HUES64 (cell line): Measurements from ENCODE around the gene ADGRB2.
A peak's percentile ranks its signal among the peaks of the same experiment; 100 is the strongest.

Experiments
- H3K27ac ChIP-seq: 2 replicates; pipeline ENCODE4 v1.7.0; 2013; ENCODE audit warnings: low read depth, low read length, inconsistent platforms
- H3K27me3 ChIP-seq: 2 replicates; pipeline ENCODE4 v1.6.1; 2013; ENCODE audit warnings: mild to moderate bottlenecking, low read length; ENCODE audit not compliant: insufficient read depth
- H3K36me3 ChIP-seq: 2 replicates; pipeline ENCODE4 v1.6.1; 2013; ENCODE audit warnings: mild to moderate bottlenecking, low read length; ENCODE audit not compliant: insufficient read depth
- H3K4me1 ChIP-seq: 2 replicates; pipeline ENCODE4 v1.6.1; 2013; ENCODE audit warnings: mild to moderate bottlenecking, low read length, moderate library complexity; ENCODE audit not compliant: insufficient read depth
- H3K4me3 ChIP-seq: 2 replicates; pipeline ENCODE4 v1.5.1; 2013; ENCODE audit warnings: mild to moderate bottlenecking, low read length, moderate library complexity
- H3K9ac ChIP-seq: 2 replicates; pipeline ENCODE4 v1.6.1; 2013; ENCODE audit warnings: mild to moderate bottlenecking, low read depth, low read length
- H3K9me3 ChIP-seq: 2 replicates; pipeline ENCODE4 v1.6.1; 2013; ENCODE audit warnings: low read depth, low read length; ENCODE audit not compliant: insufficient read depth
- WGBS: fragments of 150-250, 120-280 bp; methylation state at CpG from one replicate; pipeline ENCODE4 v1.1.7; 2013; ENCODE audit warnings: missing lambda C conversion rate; 5-methylcytosine and 5-hydroxymethylcytosine counted together

The ADGRB2 gene

GRCh38 chr1:31753707-31754349, 10.3 kb downstream of the ADGRB2 start:
- Histone ChIP-seq H3K36me3 (no peaks in the 10 kb centered on the region), H3K9ac (no peak overlapping the region), H3K27me3 (no peaks in the 10 kb centered on the region), H3K4me1 (peaks cover 14% of the 10 kb centered on the region), H3K9me3 (no peaks in the 10 kb centered on the region), H3K4me3 (no peak overlapping the region), H3K27ac (no peak overlapping the region)
- 93% methylated on average over 9 of the region's 9 CpGs for whole genome bisulfite sequencing

GRCh38 chr1:31752952-31753475, 11.1 kb downstream of the ADGRB2 start:
- Histone ChIP-seq H3K4me3 (no peak overlapping the region), H3K4me1 (peaks cover 11% of the 10 kb centered on the region; the same call in 1 of the 2 replicates), H3K9ac (no peak overlapping the region), H3K9me3 (no peaks in the 10 kb centered on the region), H3K36me3 (no peaks in the 10 kb centered on the region), H3K27ac (no peak overlapping the region), H3K27me3 (no peaks in the 10 kb centered on the region)
- 95% methylated on average over 12 of the region's 12 CpGs for WGBS

GRCh38 chr1:31752258-31752657, 11.9 kb downstream of the ADGRB2 start:
- Histone ChIP-seq H3K4me1 (peaks cover 11% of the 10 kb centered on the region; the same call in 1 of the 2 replicates), H3K27me3 (no peaks in the 10 kb centered on the region), H3K27ac (0 out of 2 replicates have a peak overlapping the region, but pooled peaks have one; percentile 8), H3K9me3 (no peaks in the 10 kb centered on the region), H3K36me3 (no peaks in the 10 kb centered on the region), H3K9ac (no peak overlapping the region), H3K4me3 (no peak overlapping the region)
- WGBS, result 45% methylated on average over 7 of the region's 7 CpGs

- H3K4me3 ChIP-seq, result no peak overlapping the region
- no peaks in the 10 kb centered on the region for H3K27me3 ChIP-seq
- 87% methylated on average over 5 of the region's 5 CpGs for WGBS
- no peaks in the 10 kb centered on the region for H3K9me3 ChIP-seq
- no peak overlapping the region for H3K9ac ChIP-seq
- no peaks in the 10 kb centered on the region for H3K36me3 ChIP-seq
- peaks cover 11% of the 10 kb centered on the region; the same call in 1 of the 2 replicates for H3K4me1 ChIP-seq
- 0 out of 2 replicates have a peak overlapping the region, but pooled peaks have one; percentile 46 for H3K27ac ChIP-seq
Observed at GRCh38 chr1:31751822-31752241, 12.3 kb downstream of the ADGRB2 start.

GRCh38 chr1:31750858-31751510, 13.2 kb downstream of the ADGRB2 start:
- no peaks in the 10 kb centered on the region for H3K9me3 ChIP-seq
- no peak overlapping the region for H3K4me3 ChIP-seq
- no peaks in the 10 kb centered on the region for H3K36me3 ChIP-seq
- H3K9ac ChIP-seq, result no peak overlapping the region
- no peaks in the 10 kb centered on the region for H3K27me3 ChIP-seq
- H3K27ac ChIP-seq, result no peak overlapping the region
- 79% methylated on average over 11 of the region's 11 CpGs for WGBS
- H3K4me1 ChIP-seq, result peaks cover 12% of the 10 kb centered on the region

- no peak overlapping the region for H3K27ac ChIP-seq
- H3K4me1 ChIP-seq, result peaks cover 16% of the 10 kb centered on the region
- no peaks in the 10 kb centered on the region for H3K36me3 ChIP-seq
- no peaks in the 10 kb centered on the region for H3K27me3 ChIP-seq
- H3K9me3 ChIP-seq, result no peaks in the 10 kb centered on the region
- no peak overlapping the region for H3K4me3 ChIP-seq
- 81% methylated on average over 7 of the region's 7 CpGs for WGBS
- H3K9ac ChIP-seq, result no peak overlapping the region
Observed at GRCh38 chr1:31749785-31750735, 14.1 kb downstream of the ADGRB2 start.

GRCh38 chr1:31748365-31748764, 15.8 kb downstream of the ADGRB2 start:
- Histone ChIP-seq H3K36me3 (no peaks in the 10 kb centered on the region), H3K4me3 (no peak overlapping the region), H3K9me3 (no peaks in the 10 kb centered on the region), H3K4me1 (peaks cover 16% of the 10 kb centered on the region), H3K27me3 (no peaks in the 10 kb centered on the region), H3K9ac (no peak overlapping the region), H3K27ac (no peak overlapping the region)
- 82% methylated on average over 4 of the region's 4 CpGs for WGBS

GRCh38 chr1:31747304-31747703, 16.8 kb downstream of the ADGRB2 start:
- no peaks in the 10 kb centered on the region for H3K36me3 ChIP-seq
- H3K4me3 ChIP-seq, result no peak overlapping the region
- H3K9ac ChIP-seq, result no peak overlapping the region
- peaks cover 12% of the 10 kb centered on the region for H3K4me1 ChIP-seq
- WGBS, result 92% methylated on average over 1 of the region's 1 CpG
- no peak overlapping the region for H3K27ac ChIP-seq
- H3K27me3 ChIP-seq, result no peaks in the 10 kb centered on the region
- H3K9me3 ChIP-seq, result no peaks in the 10 kb centered on the region

GRCh38 chr1:31746687-31747086, 17.5 kb downstream of the ADGRB2 start:
- peaks cover 6% of the 10 kb centered on the region for H3K4me1 ChIP-seq
- WGBS, result 68% methylated on average over 7 of the region's 7 CpGs
- no peaks in the 10 kb centered on the region for H3K36me3 ChIP-seq
- H3K4me3 ChIP-seq, result no peak overlapping the region
- no peak overlapping the region for H3K9ac ChIP-seq
- no peaks in the 10 kb centered on the region for H3K27me3 ChIP-seq
- no peaks in the 10 kb centered on the region for H3K9me3 ChIP-seq
- no peak overlapping the region for H3K27ac ChIP-seq

- no peaks in the 10 kb centered on the region for H3K27me3 ChIP-seq
- no peaks in the 10 kb centered on the region for H3K36me3 ChIP-seq
- no peak overlapping the region for H3K4me3 ChIP-seq
- no peaks in the 10 kb centered on the region for H3K9me3 ChIP-seq
- no peak overlapping the region for H3K9ac ChIP-seq
- H3K27ac ChIP-seq, result no peak overlapping the region
- WGBS, result 77% methylated on average over 15 of the region's 15 CpGs
- peaks cover 5% of the 10 kb centered on the region for H3K4me1 ChIP-seq
Observed at GRCh38 chr1:31745946-31746670, 18.0 kb downstream of the ADGRB2 start.
